T-cell (primary cell): Measurements from ENCODE around the gene INPP4A. TPM values are rescaled to one million over a fixed set of nuclear protein-coding genes. Genes with fewer than 3 reads are reported as not detected.

Experiments used
- ATAC-seq, 4 experiments: fragments of 200-7000 bp in 3 of 4; fragments of 150-1000 bp in 1 of 4; cut with Tn5 transposase; replicated peaks in 1 of 4; 1 replicate in 3 of 4; 2 replicates in 1 of 4; pipeline ENCODE4 v1.10.0; 2021; ENCODE audit warnings: moderate library complexity in 3 of 4, mild to moderate bottlenecking in 2 of 4, moderate number of reproducible peaks in 1 of 4
- CTCF ChIA-PET, 2 donors: fragments of 300-600 bp; sonication (Branson Sonifier 250); formaldehyde crosslinking; loops; one replicate each; lab custom pipeline; 2022; ENCODE audit warnings: antibody characterized with exemption in 2 of 2; lab: Charles Lee
- POLR2A ChIA-PET, 2 donors: fragments of 300-600 bp; sonication (Branson Sonifier 250); formaldehyde crosslinking; loops; one replicate each; lab custom pipeline; 2022; ENCODE audit warnings: antibody characterized with exemption in 2 of 2; lab: Charles Lee
- DNase-seq, 35 experiments: peaks; one replicate each; pipeline versions ENCODE4 v3.0.0 to v3.0.0-alpha.2; 2013 to 2023
- H3K27ac ChIP-seq: one replicate; pipeline ENCODE4 v1.5.1; 2013; ENCODE audit warnings: low read length
- H3K27me3 ChIP-seq, 2 experiments: replicated peaks in 1 of 2; 1 replicate in 1 of 2; 2 replicates in 1 of 2; pipeline versions ENCODE4 v1.6.1 to v1.7.0; 2013; ENCODE audit warnings: low read length in 1 of 2, mixed read lengths in 1 of 2; ENCODE audit not compliant: control insufficient read depth in 2 of 2, insufficient read depth in 2 of 2; ENCODE audit errors: extremely low read depth in 1 of 2
- H3K36me3 ChIP-seq, 2 donors: 1 replicate in 1 of 2; 2 replicates in 1 of 2; pipeline versions ENCODE4 v1.6.1 to v1.7.0; 2013; ENCODE audit warnings: low read length in 1 of 2; ENCODE audit not compliant: control insufficient read depth in 2 of 2, insufficient read depth in 1 of 2; ENCODE audit errors: extremely low read depth in 1 of 2
- H3K4me1 ChIP-seq, 2 experiments: 1 replicate in 1 of 2; 2 replicates in 1 of 2; pipeline versions ENCODE4 v1.6.1 to v1.7.0; 2013; ENCODE audit warnings: low read length in 2 of 2, mixed read lengths in 1 of 2; ENCODE audit not compliant: insufficient read depth in 2 of 2, control insufficient read depth in 1 of 2; ENCODE audit errors: extremely low read depth in 1 of 2
- H3K4me3 ChIP-seq, 2 donors: 1 replicate in 1 of 2; 2 replicates in 1 of 2; pipeline versions ENCODE4 v1.5.1 to v1.7.0; 2013; ENCODE audit warnings: mild to moderate bottlenecking in 2 of 2, low read length in 1 of 2, moderate library complexity in 1 of 2; ENCODE audit not compliant: control insufficient read depth in 1 of 2; ENCODE audit errors: extremely low read depth in 1 of 2
- H3K9me3 ChIP-seq: 2 replicates; pipeline ENCODE4 v1.7.0; 2013
- H3K27ac Mint-ChIP-seq, 2 donors: one replicate each; pipeline ENCODE4 v1.8.0; 2020 to 2021; ENCODE audit warnings: mild to moderate bottlenecking in 2 of 2, mixed read lengths in 2 of 2
- H3K27me3 Mint-ChIP-seq, 2 donors: one replicate each; pipeline ENCODE4 v1.8.0; 2021 to 2022; ENCODE audit warnings: mixed read lengths in 2 of 2
- H3K36me3 Mint-ChIP-seq: one replicate; pipeline ENCODE4 v1.8.0; 2021; ENCODE audit warnings: mixed read lengths
- H3K4me1 Mint-ChIP-seq, 3 donors: one replicate each; pipeline ENCODE4 v1.8.0; 2020 to 2022; ENCODE audit warnings: mixed read lengths in 3 of 3, mild to moderate bottlenecking in 1 of 3
- H3K4me3 Mint-ChIP-seq, 3 donors: one replicate each; pipeline ENCODE4 v1.8.0; 2020 to 2022; ENCODE audit warnings: mild to moderate bottlenecking in 3 of 3, mixed read lengths in 3 of 3, moderate library complexity in 3 of 3
- H3K9me3 Mint-ChIP-seq, 3 donors: one replicate each; pipeline ENCODE4 v1.8.0; 2020 to 2022; ENCODE audit warnings: mixed read lengths in 3 of 3
- WGBS: methylation state at CpG from one replicate; pipeline ENCODE4 v1.1.5; 2013; ENCODE audit warnings: missing lambda C conversion rate; ENCODE audit not compliant: insufficient coverage; 5-methylcytosine and 5-hydroxymethylcytosine counted together
- total RNA-seq, 35 experiments: library from RNA in 6 of 35; stranded (reverse) in 6 of 35; fragments of 120-200 nt in 1 of 35; gene quantifications; one replicate each; pipeline versions ENCODE4 v1.2.1 to v1.2.4 and lab custom pipeline; 2013 to 2026

INPP4A gene
- total RNA-seq, 5 donors from 2014 or later (not counting 1 experiment from before 2014, with no cell fraction given), result 126 to 153 (median 136) TPM

GRCh38 chr2:98419544-98419943 lies 25.1 kb upstream of the INPP4A start:
- ChIA-PET CTCF (no interaction called here), POLR2A (no interaction called here)
- Histone ChIP-seq H3K4me1 (peaks cover 5% of the 10 kb centered on the region in 2 experiments), H3K27me3 (no peaks in the 10 kb centered on the region), H3K36me3 (no peaks in the 10 kb centered on the region), H3K9me3 (peaks cover 3% of the 10 kb centered on the region), H3K4me3 (no peak overlapping the region), H3K27ac (no peak overlapping the region)
- no peaks in the 10 kb centered on the region for H3K4me1 Mint-ChIP-seq
- peaks cover 4% of the 10 kb centered on the region for H3K36me3 Mint-ChIP-seq
- no peak overlapping the region for H3K4me3 Mint-ChIP-seq
- no peak overlapping the region for H3K27ac Mint-ChIP-seq
- H3K9me3 Mint-ChIP-seq, result peaks cover 0 to 14% (median 8%) of the 10 kb centered on the region in 3 donors
- no peaks in the 10 kb centered on the region for H3K27me3 Mint-ChIP-seq
- DNase-seq, result no peak
- no peak for ATAC-seq
- 100% methylated on average over 1 of the region's 2 CpGs for WGBS

- Mint-ChIP-seq H3K9me3 (peaks cover 0 to 13% (median 7%) of the 10 kb centered on the region in 3 donors), H3K27me3 (no peaks in the 10 kb centered on the region), H3K27ac (no peak overlapping the region), H3K4me1 (no peaks in the 10 kb centered on the region), H3K4me3 (no peak overlapping the region), H3K36me3 (peaks cover 4% of the 10 kb centered on the region)
- Histone ChIP-seq H3K9me3 (peaks cover 3% of the 10 kb centered on the region), H3K27ac (no peak overlapping the region), H3K27me3 (no peaks in the 10 kb centered on the region), H3K4me1 (peaks cover 4 to 5% of the 10 kb centered on the region in 2 experiments), H3K4me3 (no peak overlapping the region), H3K36me3 (no peaks in the 10 kb centered on the region)
- WGBS, result 94% methylated on average over 3 of the region's 6 CpGs
- CTCF ChIA-PET, result interaction anchor here in 1 of 2 donors (0.7 kb wide), 1 partner anchor 13 kb away, joined by 3 read pairs; no protein-coding TSS in a partner anchor
- ATAC-seq, result no peak
- POLR2A ChIA-PET, result no interaction called here
- no peak for DNase-seq
Measured at GRCh38 chr2:98419977-98420725, 24.5 kb upstream of the INPP4A start.

- ChIA-PET POLR2A (no interaction called here), CTCF (no interaction called here)
- no peak for DNase-seq
- Histone ChIP-seq H3K36me3 (no peaks in the 10 kb centered on the region), H3K27ac (no peak overlapping the region), H3K4me3 (no peak overlapping the region), H3K4me1 (no peaks in the 10 kb centered on the region), H3K27me3 (no peaks in the 10 kb centered on the region), H3K9me3 (peaks cover 3% of the 10 kb centered on the region)
- peaks cover 0 to 13% (median 7%) of the 10 kb centered on the region in 3 donors for H3K9me3 Mint-ChIP-seq
- H3K27ac Mint-ChIP-seq, result peak overlapping the region in 1 of 2 donors; percentile 33
- H3K36me3 Mint-ChIP-seq, result peaks cover 4% of the 10 kb centered on the region
- H3K27me3 Mint-ChIP-seq, result no peaks in the 10 kb centered on the region
- ATAC-seq, result no peak
- no peak overlapping the region for H3K4me3 Mint-ChIP-seq
- no peaks in the 10 kb centered on the region for H3K4me1 Mint-ChIP-seq
Measured at GRCh38 chr2:98422449-98422848, 22.2 kb upstream of the INPP4A start.

- ChIA-PET POLR2A (no interaction called here), CTCF (no interaction called here)
- no peak for ATAC-seq
- Histone ChIP-seq H3K9me3 (peaks cover 3% of the 10 kb centered on the region), H3K36me3 (no peaks in the 10 kb centered on the region), H3K27me3 (no peaks in the 10 kb centered on the region), H3K4me3 (no peak overlapping the region), H3K4me1 (no peaks in the 10 kb centered on the region), H3K27ac (no peak overlapping the region)
- DNase-seq, result no peak
- peaks cover 4% of the 10 kb centered on the region for H3K36me3 Mint-ChIP-seq
- H3K4me1 Mint-ChIP-seq, result no peaks in the 10 kb centered on the region
- H3K27me3 Mint-ChIP-seq, result no peaks in the 10 kb centered on the region
- H3K27ac Mint-ChIP-seq, result no peak overlapping the region
- H3K9me3 Mint-ChIP-seq, result peaks cover 0 to 8% (median 7%) of the 10 kb centered on the region in 3 donors
- no CpG with 5 or more reads among the region's 5 CpGs for WGBS
- no peak overlapping the region for H3K4me3 Mint-ChIP-seq
Measured at GRCh38 chr2:98426771-98427170, 17.9 kb upstream of the INPP4A start.

- H3K27ac ChIP-seq, result no peak overlapping the region
- no peak overlapping the region for H3K4me3 Mint-ChIP-seq
- no peaks in the 10 kb centered on the region for H3K36me3 Mint-ChIP-seq
- no peaks in the 10 kb centered on the region for H3K4me1 Mint-ChIP-seq
- no peaks in the 10 kb centered on the region for H3K4me1 ChIP-seq
- ATAC-seq (no peak), DNase-seq (no peak)
- H3K4me3 ChIP-seq, result no peak overlapping the region
- no peaks in the 10 kb centered on the region for H3K27me3 ChIP-seq
- no peaks in the 10 kb centered on the region for H3K27me3 Mint-ChIP-seq
- no peaks in the 10 kb centered on the region for H3K9me3 ChIP-seq
- no peaks in the 10 kb centered on the region for H3K36me3 ChIP-seq
- no peak overlapping the region for H3K27ac Mint-ChIP-seq
- ChIA-PET CTCF (interaction anchor here in 1 of 2 donors (1.1 to 1.2 kb wide), 2 partner anchors 12 to 33 kb away, joined by 3 to 4 read pairs; no protein-coding TSS in a partner anchor), POLR2A (no interaction called here)
- H3K9me3 Mint-ChIP-seq, result peaks cover 3 to 11% (median 4%) of the 10 kb centered on the region in 3 donors
Measured at GRCh38 chr2:98432145-98432544, 12.5 kb upstream of the INPP4A start.

GRCh38 chr2:98433363-98433964 lies 11.2 kb upstream of the INPP4A start:
- no peaks in the 10 kb centered on the region for H3K27me3 Mint-ChIP-seq
- ATAC-seq (no peak), DNase-seq (no peak)
- ChIA-PET POLR2A (interaction anchor here in 1 of 2 donors (0.6 kb wide), 2 partner anchors 14 to 184 kb away, joined by 3 read pairs; no protein-coding TSS in a partner anchor), CTCF (interaction anchor here in 1 of 2 donors (1.1 kb wide), 1 partner anchor 13 kb away, joined by 3 read pairs; no protein-coding TSS in a partner anchor)
- Histone ChIP-seq H3K27ac (no peak overlapping the region), H3K27me3 (no peaks in the 10 kb centered on the region), H3K4me1 (no peaks in the 10 kb centered on the region), H3K4me3 (no peak overlapping the region), H3K36me3 (no peaks in the 10 kb centered on the region), H3K9me3 (no peaks in the 10 kb centered on the region)
- no peak overlapping the region for H3K4me3 Mint-ChIP-seq
- peaks cover 1% of the 10 kb centered on the region for H3K36me3 Mint-ChIP-seq
- H3K9me3 Mint-ChIP-seq, result peaks cover 5 to 14% (median 7%) of the 10 kb centered on the region in 3 donors
- no CpG with 5 or more reads among the region's 2 CpGs for WGBS
- no peak overlapping the region for H3K27ac Mint-ChIP-seq
- H3K4me1 Mint-ChIP-seq, result peaks cover 0 to under 1% (median 0%) of the 10 kb centered on the region in 3 donors
